Mucosa of rectum (tissue), 2 donors: ENCODE data around the gene SSR4.
A peak's percentile ranks its signal among the peaks of the same experiment; 100 is the strongest.
"Not testable (repeated sequence)": the region's sequence is repeated elsewhere in the genome, so short reads cannot be mapped to it uniquely, and the experiment has no call there.

Source experiments
- H3K27ac ChIP-seq, 2 donors: one replicate each; pipeline ENCODE4 v1.7.0; 2013; ENCODE audit warnings: inconsistent platforms in 2 of 2, low read depth in 2 of 2, low read length in 2 of 2
- H3K27me3 ChIP-seq, 2 donors: one replicate each; pipeline ENCODE4 v1.7.0; 2013; ENCODE audit warnings: low read length in 2 of 2; ENCODE audit not compliant: control insufficient read depth in 2 of 2, insufficient read depth in 2 of 2
- H3K36me3 ChIP-seq, 2 donors: one replicate each; pipeline ENCODE4 v1.7.0; 2013; ENCODE audit warnings: low read length in 2 of 2; ENCODE audit not compliant: control insufficient read depth in 2 of 2, insufficient read depth in 2 of 2
- H3K4me1 ChIP-seq, 2 donors: one replicate each; pipeline ENCODE4 v1.7.0; 2013; ENCODE audit warnings: low read length in 2 of 2, mild to moderate bottlenecking in 1 of 2; ENCODE audit not compliant: control insufficient read depth in 2 of 2, insufficient read depth in 2 of 2
- H3K4me3 ChIP-seq, 2 donors: one replicate each; pipeline ENCODE4 v1.7.0; 2013; ENCODE audit warnings: low read length in 2 of 2
- H3K9ac ChIP-seq, 2 donors: one replicate each; pipeline ENCODE4 v1.7.0; 2013; ENCODE audit warnings: low read length in 2 of 2, low read depth in 1 of 2, mild to moderate bottlenecking in 1 of 2
- H3K9me3 ChIP-seq, 2 donors: one replicate each; pipeline ENCODE4 v1.7.0; 2013; ENCODE audit warnings: low read length in 2 of 2; ENCODE audit not compliant: control insufficient read depth in 2 of 2
- donor health status: healthy.
- donor health status: Normal muscosa, but diverticular disease.

Gene SSR4

DNA sequence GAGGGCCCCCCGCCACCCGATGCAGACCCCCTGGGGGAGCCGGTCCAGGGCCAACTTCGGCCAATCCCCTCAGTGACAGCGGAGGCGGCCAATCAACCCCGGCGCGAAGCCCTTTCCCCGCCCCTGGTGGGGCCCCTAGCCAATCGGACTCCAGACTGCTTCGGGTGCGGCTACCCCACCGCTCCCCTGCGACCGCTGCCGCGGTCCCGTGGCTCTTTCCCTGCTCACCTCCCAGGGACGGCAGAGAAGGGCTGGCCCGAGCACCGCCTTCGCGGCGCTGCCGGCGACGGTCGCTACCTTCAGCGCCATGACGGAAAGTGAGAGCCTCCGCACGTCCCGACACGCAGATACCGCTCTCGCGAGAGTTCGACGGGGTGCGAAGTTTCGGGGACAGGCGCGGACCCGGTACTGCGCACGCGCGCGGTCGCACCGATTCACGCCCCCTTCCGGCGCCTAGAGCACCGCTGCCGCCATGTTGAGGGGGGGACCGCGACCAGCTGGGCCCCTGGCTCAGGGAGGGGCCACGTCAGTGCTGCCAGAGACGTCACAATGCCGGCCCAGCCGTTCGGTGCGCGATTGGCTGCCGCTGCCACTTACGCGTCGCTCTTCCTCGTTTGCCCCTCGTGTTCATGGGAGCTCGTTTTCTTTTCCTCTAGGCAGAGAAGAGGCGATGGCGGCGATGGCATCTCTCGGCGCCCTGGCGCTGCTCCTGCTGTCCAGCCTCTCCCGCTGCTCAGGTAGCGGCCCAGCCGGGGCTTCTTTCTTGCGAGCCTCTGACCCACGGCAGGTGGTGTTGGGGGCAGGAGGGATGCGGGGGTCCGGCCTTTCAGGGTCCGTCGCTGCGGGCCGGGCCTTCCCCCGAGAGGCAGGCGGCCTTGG is at the start of gene SSR4, which contains the start of gene IDH3G:
SSR4 (plus strand) TSS at position 651 of the 879 bp plus-strand sequence; CDS start at position 671, 20 bp downstream.
IDH3G (minus strand) TSS at position 358 of the 879 bp plus-strand sequence; CDS start at position 309, 49 bp downstream.
- H3K27ac ChIP-seq, result peak within 1 kb of the TSS; percentile 92 to 95
- no peaks in the 10 kb centered on the region for H3K9me3 ChIP-seq
- H3K9ac ChIP-seq, result peak within 1 kb of the TSS; percentile 80 to 85
- H3K27me3 ChIP-seq, result no peaks in the 10 kb centered on the region
- H3K4me1 ChIP-seq, result peaks cover 11 to 16% of the 10 kb centered on the region in 2 donors
- peak within 1 kb of the TSS; percentile 80 for H3K4me3 ChIP-seq
- H3K36me3 ChIP-seq, result peaks cover 7 to 21% of the 10 kb centered on the region in 2 donors

DNA sequence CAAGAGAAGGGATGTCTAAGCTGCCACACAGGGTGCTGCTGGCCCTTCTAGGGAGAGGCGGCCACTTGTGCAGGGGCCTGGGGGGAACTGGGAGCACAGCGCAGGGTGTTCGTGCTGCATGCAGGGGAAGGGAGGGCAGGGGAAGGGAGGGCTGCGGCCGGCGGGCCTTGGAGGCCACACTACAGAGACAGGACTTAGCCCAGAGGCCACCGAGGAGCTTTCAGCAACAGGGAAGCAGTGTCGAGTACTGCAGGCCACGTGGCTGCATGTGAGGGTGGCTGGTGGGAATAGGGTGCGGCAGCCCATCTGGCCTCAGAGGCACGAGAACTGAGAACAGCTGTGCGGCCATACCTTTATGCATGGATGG is 49.4 kb upstream of the SSR4 start:
- not testable (repeated sequence) for H3K9ac ChIP-seq, H3K4me3 ChIP-seq, H3K27me3 ChIP-seq, H3K36me3 ChIP-seq, H3K27ac ChIP-seq, H3K9me3 ChIP-seq, H3K4me1 ChIP-seq

DNA sequence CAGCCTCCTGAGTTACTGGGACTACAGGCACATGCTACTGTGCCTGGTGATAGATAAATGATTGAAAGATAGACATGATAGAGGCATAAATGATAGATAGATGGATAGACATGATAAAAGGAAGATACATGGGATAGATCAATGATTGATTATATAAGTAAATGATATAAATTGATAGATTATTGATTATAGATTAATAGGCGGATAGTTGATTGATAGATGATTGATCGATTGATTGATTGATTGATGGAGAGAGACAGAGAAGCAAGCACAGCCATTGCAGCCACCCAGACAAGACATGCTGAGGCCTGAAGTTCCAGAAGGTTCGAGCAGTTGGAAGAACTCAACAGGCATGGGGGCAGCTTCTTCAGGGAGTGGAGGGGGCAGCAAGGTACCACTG is 48.1 kb upstream of the SSR4 start:
- Histone ChIP-seq H3K36me3 (no peaks in the 10 kb centered on the region), H3K4me1 (peaks cover 3 to 4% of the 10 kb centered on the region in 2 donors), H3K9me3 (no peaks in the 10 kb centered on the region), H3K9ac (no peak overlapping the region), H3K27ac (no peak overlapping the region), H3K27me3 (peaks cover 0 to 2% of the 10 kb centered on the region in 2 donors), H3K4me3 (no peak overlapping the region)

DNA sequence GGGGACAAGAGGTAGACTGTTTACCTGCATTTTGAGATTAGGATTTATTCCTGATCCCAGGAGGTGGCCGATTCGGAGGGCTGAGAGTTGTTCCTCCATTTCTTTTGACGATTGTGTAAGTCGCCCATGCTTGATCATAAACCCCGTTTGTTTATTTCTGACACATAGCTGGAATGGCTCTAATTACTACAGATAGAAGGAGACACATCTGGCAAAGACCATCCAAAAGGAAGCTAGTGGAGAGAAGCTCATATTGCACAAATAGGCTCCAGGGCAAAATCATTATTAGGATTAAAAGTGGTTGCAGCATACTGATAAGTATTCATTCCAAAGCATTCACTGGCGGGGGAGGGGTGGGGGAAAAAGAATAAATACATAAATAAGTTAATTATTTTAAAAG is 47.5 kb upstream of the SSR4 start:
- H3K9me3 ChIP-seq, H3K27me3 ChIP-seq, H3K4me3 ChIP-seq, H3K4me1 ChIP-seq, H3K9ac ChIP-seq, H3K27ac ChIP-seq, H3K36me3 ChIP-seq: not testable (repeated sequence)

DNA sequence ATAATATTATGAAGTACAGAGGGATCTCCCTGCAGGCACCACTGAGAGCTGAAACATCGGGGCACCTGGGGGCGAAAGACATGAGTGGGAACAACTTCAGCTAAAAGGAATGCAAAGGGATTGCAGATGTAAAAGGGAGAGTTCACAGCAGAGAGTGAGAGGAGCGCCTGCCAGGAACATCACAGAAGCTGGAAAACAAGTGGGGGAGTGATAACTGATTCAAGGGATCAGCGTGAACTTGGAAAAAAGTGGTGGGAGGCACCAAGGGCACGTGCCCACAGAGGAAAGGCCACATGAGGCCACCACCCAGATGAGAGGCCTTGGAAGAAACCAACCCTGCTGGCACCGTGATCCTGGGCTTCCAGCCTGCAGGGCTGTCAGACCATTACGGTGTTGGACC is 45.5 kb upstream of the SSR4 start:
- H3K9me3 ChIP-seq, H3K36me3 ChIP-seq, H3K4me3 ChIP-seq, H3K9ac ChIP-seq, H3K4me1 ChIP-seq, H3K27me3 ChIP-seq, H3K27ac ChIP-seq: not testable (repeated sequence)

DNA sequence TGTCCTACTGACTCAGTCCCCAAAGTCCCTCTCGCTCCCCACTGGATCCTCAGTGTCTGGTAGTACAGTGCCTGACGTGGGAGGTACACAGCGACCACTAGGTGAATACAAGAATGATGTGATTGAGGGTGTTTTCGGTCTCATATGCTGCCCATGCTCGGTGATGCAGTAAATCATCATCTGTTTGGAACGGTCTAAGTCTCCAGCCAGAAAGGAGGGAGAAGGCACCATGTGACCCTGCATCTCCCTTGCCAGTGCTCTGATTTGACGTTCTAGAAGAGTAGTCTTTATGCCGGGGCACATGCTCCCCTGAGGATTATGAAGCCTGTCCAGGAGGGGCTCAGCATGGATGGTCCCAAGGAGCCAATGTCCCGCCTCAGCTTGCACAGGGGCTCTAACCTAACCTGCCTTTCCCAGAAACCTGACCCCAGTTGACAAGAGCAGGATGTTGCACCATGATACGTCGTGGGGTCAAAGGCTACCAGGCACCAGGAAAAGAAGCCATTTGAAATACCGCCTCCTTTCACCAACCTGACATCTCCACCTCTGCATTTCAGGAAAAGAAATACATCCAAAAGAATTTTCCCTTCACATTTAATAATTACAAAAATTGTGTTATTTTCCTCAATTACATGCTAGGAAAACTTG is 44.2 kb upstream of the SSR4 start:
- H3K27ac ChIP-seq, result no peak overlapping the region
- H3K27me3 ChIP-seq, result peaks cover 0 to 2% of the 10 kb centered on the region in 2 donors
- H3K9ac ChIP-seq, result no peak overlapping the region
- H3K36me3 ChIP-seq, result no peaks in the 10 kb centered on the region
- no peak overlapping the region for H3K4me3 ChIP-seq
- H3K9me3 ChIP-seq, result no peaks in the 10 kb centered on the region
- no peaks in the 10 kb centered on the region for H3K4me1 ChIP-seq

DNA sequence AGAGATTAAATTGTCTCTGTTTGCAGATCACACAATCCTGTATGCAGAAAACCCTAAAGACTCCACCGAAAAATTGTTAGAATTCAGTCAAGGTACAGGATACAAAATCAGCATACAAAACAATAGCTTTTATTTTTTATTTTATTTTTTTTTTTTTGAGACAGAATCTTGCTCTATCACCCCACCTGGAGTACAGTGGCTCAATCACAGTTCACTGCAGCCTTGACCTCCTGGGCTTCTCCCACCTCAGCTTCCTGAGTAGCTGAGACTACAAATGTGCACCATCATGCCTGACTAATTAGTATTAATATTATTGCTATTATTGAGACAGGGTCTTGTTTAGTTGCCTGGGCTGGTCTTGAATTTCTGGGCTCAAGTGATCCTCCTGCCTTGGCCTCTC is 39.3 kb upstream of the SSR4 start:
- Histone ChIP-seq H3K9ac (no peak overlapping the region), H3K27ac (no peak overlapping the region), H3K9me3 (peaks cover 0 to 2% of the 10 kb centered on the region in 2 donors), H3K4me3 (no peak overlapping the region), H3K27me3 (peaks cover 0 to 2% of the 10 kb centered on the region in 2 donors), H3K36me3 (no peaks in the 10 kb centered on the region), H3K4me1 (no peaks in the 10 kb centered on the region)

DNA sequence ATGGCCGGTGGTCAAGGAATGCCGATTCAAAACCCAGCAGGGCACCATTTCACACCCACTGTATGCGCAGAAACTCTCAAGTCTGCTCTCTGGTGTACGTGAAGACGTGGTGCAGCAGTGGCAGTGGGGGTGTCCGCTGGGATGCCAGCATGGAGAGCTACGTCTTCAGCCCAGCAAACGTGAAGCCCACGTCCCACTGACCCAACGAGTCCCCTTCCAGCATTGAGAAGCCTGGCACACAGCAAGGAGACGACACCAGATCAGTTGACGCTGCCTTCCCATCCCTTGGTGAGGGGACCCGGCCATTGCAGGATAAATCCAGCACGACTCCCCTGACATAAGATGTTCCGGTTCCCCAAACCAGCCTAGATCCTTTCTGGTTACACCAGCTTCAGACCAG is 32.6 kb upstream of the SSR4 start:
- H3K36me3 ChIP-seq, result no peaks in the 10 kb centered on the region
- peaks cover 0 to 4% of the 10 kb centered on the region in 2 donors for H3K4me1 ChIP-seq
- no peak overlapping the region for H3K9ac ChIP-seq
- H3K9me3 ChIP-seq, result no peaks in the 10 kb centered on the region
- no peak overlapping the region for H3K4me3 ChIP-seq
- no peak overlapping the region for H3K27ac ChIP-seq
- H3K27me3 ChIP-seq, result peaks cover 0 to 2% of the 10 kb centered on the region in 2 donors

DNA sequence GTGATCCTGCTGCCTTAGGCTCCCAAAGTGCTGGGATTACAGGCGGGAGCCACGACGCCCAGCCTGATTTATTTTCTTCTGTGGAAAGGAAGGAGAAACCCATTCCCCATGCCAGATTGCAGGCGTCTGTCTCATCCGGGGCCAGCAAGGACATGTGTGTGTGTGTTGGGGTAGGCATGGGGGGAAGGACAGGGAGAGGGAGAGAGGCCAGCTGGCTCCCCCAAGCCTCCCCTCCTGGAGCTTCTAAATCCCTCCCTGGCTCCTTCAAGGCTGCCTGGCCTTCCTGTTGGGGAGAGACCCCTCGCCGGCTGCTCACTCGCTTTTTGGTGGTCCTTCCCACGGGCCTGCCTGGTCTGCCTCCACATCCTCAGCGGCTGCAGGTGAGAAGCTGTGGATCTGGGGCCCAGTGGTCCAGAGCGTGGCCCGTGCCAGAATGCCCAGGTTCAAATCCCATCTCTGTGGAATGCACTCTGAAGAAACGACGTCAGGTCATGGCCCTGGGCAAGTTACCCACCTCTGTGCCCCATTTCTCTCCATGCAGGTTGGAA is 31.8 kb upstream of the SSR4 start:
- no peaks in the 10 kb centered on the region for H3K36me3 ChIP-seq
- no peak overlapping the region for H3K9ac ChIP-seq
- H3K27me3 ChIP-seq, result peaks cover 0 to 2% of the 10 kb centered on the region in 2 donors
- H3K4me3 ChIP-seq, result no peak overlapping the region
- no peaks in the 10 kb centered on the region for H3K9me3 ChIP-seq
- H3K4me1 ChIP-seq, result peaks cover 0 to 4% of the 10 kb centered on the region in 2 donors
- H3K27ac ChIP-seq, result no peak overlapping the region

DNA sequence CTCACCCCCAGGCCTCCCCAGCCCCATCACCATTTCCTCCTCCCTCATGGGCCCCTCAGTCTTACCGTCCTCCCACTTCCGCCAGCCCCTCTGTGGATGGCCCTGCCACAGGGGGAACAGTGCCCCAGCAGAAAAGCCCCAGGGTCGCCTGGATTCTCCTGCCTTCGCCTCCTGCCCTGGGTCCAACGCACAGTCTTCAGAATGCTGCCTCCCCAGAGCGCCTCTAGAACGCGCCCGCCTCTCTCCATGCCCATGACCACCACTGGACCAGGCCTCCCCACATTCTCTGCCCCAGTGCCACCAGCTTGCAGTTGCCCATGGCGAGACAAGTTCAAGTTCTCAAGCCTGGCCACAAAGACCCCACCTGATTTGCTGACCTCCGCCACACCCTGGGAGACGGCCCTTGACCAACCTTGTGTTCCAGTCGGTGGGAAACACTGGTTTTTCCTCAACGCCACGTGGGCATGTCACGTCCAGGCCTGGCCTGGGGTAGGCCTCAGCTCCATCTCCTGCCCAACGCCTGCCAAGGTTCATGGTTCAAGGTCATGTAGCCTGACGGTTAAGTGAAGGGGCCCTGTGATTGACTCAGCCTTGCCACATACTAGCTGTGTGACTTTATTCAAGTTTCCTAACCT is 31.1 kb upstream of the SSR4 start:
- Histone ChIP-seq H3K9ac (no peak overlapping the region), H3K27me3 (peaks cover 0 to 2% of the 10 kb centered on the region in 2 donors), H3K36me3 (no peaks in the 10 kb centered on the region), H3K27ac (no peak overlapping the region), H3K4me1 (peaks cover 0 to 4% of the 10 kb centered on the region in 2 donors), H3K9me3 (no peaks in the 10 kb centered on the region), H3K4me3 (no peak overlapping the region)
